Measurements from ENCODE around the gene CHN1.

The CHN1 gene

DNA sequence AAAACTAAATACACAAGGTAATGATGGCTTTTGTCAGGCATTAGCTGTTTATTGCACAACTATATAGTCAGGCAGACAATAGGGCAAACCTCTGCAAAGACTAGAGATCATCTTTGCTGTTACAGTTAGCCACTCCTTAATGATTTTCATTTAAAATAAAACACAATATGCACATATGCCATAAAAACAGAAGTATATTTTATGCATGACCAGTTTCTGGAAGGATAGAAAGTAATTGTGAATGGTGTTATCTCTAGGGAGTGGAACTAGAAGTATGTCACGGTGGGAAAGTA is 102.0 kb downstream of the CHN1 start:
- Mint-ChIP-seq H3K4me1 (peaks cover 18% of the 10 kb centered on the region), H3K27me3 (ENCODE audit: low read depth) (no peaks in the 10 kb centered on the region), H3K27ac (peak overlapping the region in 1 of 3 experiments; percentile 56), H3K9me3 (no peaks in the 10 kb centered on the region), H3K4me3 (no peak overlapping the region), H3K36me3 (ENCODE audit: low read depth) (no peaks in the 10 kb centered on the region)
- no peak for TF ChIP-seq CTCF (IDR thresholded peaks at IDR 0.05; ENCODE audit: unreplicated experiment in 3 of 3)

GRCh38 chr2:174902506-174903263 is 102.5 kb downstream of the CHN1 start:
- H3K9me3 Mint-ChIP-seq, result no peaks in the 10 kb centered on the region
- peaks cover 18% of the 10 kb centered on the region for H3K4me1 Mint-ChIP-seq
- H3K27me3 Mint-ChIP-seq (ENCODE audit: low read depth), result no peaks in the 10 kb centered on the region
- TF ChIP-seq CTCF (IDR thresholded peaks at IDR 0.05; ENCODE audit: unreplicated experiment in 3 of 3), result no peak
- H3K36me3 Mint-ChIP-seq (ENCODE audit: low read depth), result no peaks in the 10 kb centered on the region
- H3K27ac Mint-ChIP-seq, result peak overlapping the region in 1 of 3 experiments; percentile 56
- H3K4me3 Mint-ChIP-seq, result no peak overlapping the region

DNA sequence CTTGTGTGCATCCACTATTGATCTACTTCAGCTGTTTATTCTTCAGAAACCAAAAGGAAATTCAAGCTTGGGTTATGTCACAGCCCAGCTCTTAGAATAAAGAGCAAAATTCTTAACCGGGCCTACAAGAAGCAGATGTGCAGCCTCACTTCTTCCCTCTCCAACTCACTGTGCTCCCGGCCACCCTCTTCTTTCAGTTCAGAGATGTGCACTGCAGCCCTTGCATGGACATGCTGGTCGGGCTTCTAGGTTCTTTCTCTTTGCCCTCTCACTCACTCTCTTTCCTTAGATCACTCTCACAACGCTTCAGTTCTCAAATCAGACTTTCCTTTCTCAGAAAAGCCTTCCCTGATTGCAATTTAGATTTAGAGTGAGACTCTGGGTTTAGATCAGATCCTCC is 104.1 kb downstream of the CHN1 start:
- Mint-ChIP-seq H3K27me3 (ENCODE audit: low read depth) (no peaks in the 10 kb centered on the region), H3K4me3 (no peak overlapping the region), H3K4me1 (peaks cover 18% of the 10 kb centered on the region), H3K27ac (peak overlapping the region; percentile 10 to 12 (median 11)), H3K9me3 (no peaks in the 10 kb centered on the region), H3K36me3 (ENCODE audit: low read depth) (no peaks in the 10 kb centered on the region)
- TF ChIP-seq CTCF (IDR thresholded peaks at IDR 0.05; ENCODE audit: unreplicated experiment in 3 of 3), result no peak

DNA sequence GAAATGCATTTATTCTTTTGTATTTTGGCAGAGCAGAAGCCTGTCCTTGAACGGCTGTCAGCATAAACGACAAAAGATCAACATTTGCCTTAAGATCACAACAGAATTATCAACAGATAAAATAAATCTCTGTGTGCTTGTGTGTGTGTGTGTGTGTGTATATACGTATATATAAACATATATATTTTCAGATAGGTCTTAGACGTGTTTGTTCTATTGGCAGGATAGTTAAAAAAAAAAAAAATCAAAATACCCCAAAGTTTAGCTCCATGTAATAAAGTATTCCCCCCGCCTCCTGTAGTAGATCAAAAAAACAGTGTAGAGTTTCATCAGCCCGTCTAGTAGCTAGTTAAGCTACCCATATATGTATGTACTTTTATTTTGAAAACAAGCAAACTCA is 107.9 kb downstream of the CHN1 start:
- no peak overlapping the region for H3K27ac Mint-ChIP-seq
- peaks cover 25% of the 10 kb centered on the region for H3K36me3 Mint-ChIP-seq (ENCODE audit: low read depth)
- peaks cover 7% of the 10 kb centered on the region for H3K4me1 Mint-ChIP-seq
- H3K27me3 Mint-ChIP-seq (ENCODE audit: low read depth), result no peaks in the 10 kb centered on the region
- no peak for TF ChIP-seq CTCF (IDR thresholded peaks at IDR 0.05; ENCODE audit: unreplicated experiment in 3 of 3)
- no peaks in the 10 kb centered on the region for H3K9me3 Mint-ChIP-seq
- no peak overlapping the region for H3K4me3 Mint-ChIP-seq

DNA sequence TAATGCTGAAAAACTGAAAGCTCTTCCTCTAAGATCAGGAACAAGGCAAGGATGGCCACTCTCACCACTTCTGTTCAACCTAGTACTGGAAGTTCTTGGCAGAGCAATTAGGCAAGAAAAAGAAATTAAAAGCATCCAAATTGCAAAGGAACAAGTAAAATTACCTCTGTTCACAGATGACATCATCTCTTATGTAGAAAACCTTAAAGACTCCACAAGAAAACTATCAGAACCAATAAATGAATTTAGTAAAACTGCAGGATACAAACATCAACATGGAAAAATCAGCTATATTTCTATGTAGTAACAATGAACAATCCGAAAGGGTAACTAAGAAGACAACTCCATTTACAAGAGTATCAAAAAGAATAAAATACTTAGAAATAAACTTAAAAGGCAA is 112.2 kb downstream of the CHN1 start:
- peaks cover 12% of the 10 kb centered on the region for H3K4me1 Mint-ChIP-seq
- no peaks in the 10 kb centered on the region for H3K9me3 Mint-ChIP-seq
- H3K4me3 Mint-ChIP-seq, result no peak overlapping the region
- no peak overlapping the region for H3K27ac Mint-ChIP-seq
- H3K36me3 Mint-ChIP-seq (ENCODE audit: low read depth), result peaks cover 43% of the 10 kb centered on the region
- no peak for TF ChIP-seq CTCF (IDR thresholded peaks at IDR 0.05; ENCODE audit: unreplicated experiment in 3 of 3)
- no peaks in the 10 kb centered on the region for H3K27me3 Mint-ChIP-seq (ENCODE audit: low read depth)

DNA sequence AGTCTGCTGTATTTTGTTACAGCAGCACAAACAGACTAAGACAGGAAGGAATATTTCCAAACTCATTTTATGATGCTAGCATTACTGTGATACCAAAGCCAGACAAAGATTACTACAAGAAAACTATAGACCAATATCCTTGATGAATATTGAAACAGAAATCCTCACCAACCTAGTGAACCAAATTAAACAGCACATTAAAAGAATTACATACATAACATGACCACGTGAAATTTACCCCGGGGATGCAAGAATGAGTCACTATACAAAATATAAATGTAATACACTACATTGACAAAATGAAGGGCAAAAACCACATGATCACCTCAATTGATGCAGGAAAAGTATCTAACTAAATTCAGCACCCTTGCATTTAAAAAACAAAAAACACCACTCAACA is 112.6 kb downstream of the CHN1 start:
- H3K9me3 Mint-ChIP-seq, result no peaks in the 10 kb centered on the region
- TF ChIP-seq CTCF (IDR thresholded peaks at IDR 0.05; ENCODE audit: unreplicated experiment in 3 of 3), result no peak
- peaks cover 13% of the 10 kb centered on the region for H3K4me1 Mint-ChIP-seq
- H3K27ac Mint-ChIP-seq, result no peak overlapping the region
- H3K27me3 Mint-ChIP-seq (ENCODE audit: low read depth), result no peaks in the 10 kb centered on the region
- H3K36me3 Mint-ChIP-seq (ENCODE audit: low read depth), result peaks cover 43% of the 10 kb centered on the region
- H3K4me3 Mint-ChIP-seq, result no peak overlapping the region
